ENCODE data around the gene ANLN. TPM values are rescaled to one million over a fixed set of nuclear protein-coding genes. Genes with fewer than 3 reads are reported as not detected.
"Not testable (repeated sequence)": the region's sequence is repeated elsewhere in the genome, so short reads cannot be mapped to it uniquely, and the experiment has no call there.

Gene ANLN
- total RNA-seq, 1 donor from 2014 or later, result 9.4 TPM

- FAIRE-seq (no peak), DNase-seq (ENCODE audit: low spot score in 2 of 2) (no peak)
Measured at GRCh38 chr7:36491317-36491716, 101.7 kb downstream of the ANLN start.

GRCh38 chr7:36496576-36496975, 106.9 kb downstream of the ANLN start:
- no peak for DNase-seq (ENCODE audit: low spot score in 2 of 2)
- no peak for FAIRE-seq

GRCh38 chr7:36497176-36497575, 107.5 kb downstream of the ANLN start:
- not testable (repeated sequence) for FAIRE-seq; DNase-seq (ENCODE audit: low spot score in 2 of 2)

- DNase-seq (ENCODE audit: low spot score in 2 of 2) (no peak), FAIRE-seq (no peak)
Measured at GRCh38 chr7:36497775-36498174, 108.1 kb downstream of the ANLN start.

Other genes starting within 250 kb of the ANLN start
- 13.9 TPM for gene EEPD1, start 236.6 kb upstream of the ANLN start, total RNA-seq

Data from frontal cortex (tissue), 4 donors.